NCI-H748 (cell line): ENCODE results near the gene CCDC175.

Source experiments
- DNase-seq: peaks from one replicate; lab custom pipeline; 2025; ENCODE audit not compliant: unreplicated experiment; lab: John Stamatoyannopoulos, UW

The CCDC175 gene

GRCh38 chr14:59576332-59577294, at the start of gene CCDC175:
CCDC175 (minus strand) TSS chr14:59576812; CDS start chr14:59576775, 37 bp downstream.
- peak; percentile 98 for DNase-seq

DNA sequence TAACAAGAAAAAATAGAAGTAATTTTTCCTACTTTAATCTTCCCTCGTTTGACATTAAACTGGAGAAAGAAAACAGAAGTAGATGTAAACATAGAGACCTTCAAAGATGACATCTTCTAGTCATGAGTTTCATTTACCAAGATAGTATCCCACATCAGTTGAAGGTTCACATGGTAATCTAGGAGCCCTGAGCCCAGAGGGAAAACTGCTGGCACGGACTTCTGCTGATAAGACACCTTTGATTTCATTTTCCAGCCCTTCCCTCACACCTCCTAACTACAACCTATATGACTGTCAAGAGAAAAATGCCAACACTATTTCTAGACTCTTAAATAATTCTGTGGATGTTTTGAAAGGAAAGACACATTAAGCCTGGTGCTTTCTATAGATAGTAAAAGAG, 46.0 kb upstream of the CCDC175 start:
- DNase-seq, result no peak

DNA sequence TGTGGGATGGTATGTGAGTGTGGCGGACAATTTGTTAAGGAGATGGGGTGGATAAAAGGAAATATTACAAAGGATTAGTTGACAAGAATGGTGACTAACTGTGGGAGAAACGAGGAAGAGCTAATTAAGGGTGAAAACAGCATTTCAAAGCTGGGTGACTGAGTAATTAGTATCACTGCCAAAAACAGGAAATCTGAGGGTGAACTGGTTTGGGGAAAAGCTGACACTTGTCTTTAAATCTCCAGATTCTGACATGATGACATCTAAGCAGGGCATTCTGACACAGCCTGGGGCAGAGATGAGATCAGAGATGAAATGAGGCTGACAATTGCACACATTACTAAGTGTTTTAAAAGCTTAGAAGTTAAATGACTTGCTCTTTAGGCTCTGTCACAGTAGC, 42.4 kb upstream of the CCDC175 start:
- DNase-seq, result no peak

DNA sequence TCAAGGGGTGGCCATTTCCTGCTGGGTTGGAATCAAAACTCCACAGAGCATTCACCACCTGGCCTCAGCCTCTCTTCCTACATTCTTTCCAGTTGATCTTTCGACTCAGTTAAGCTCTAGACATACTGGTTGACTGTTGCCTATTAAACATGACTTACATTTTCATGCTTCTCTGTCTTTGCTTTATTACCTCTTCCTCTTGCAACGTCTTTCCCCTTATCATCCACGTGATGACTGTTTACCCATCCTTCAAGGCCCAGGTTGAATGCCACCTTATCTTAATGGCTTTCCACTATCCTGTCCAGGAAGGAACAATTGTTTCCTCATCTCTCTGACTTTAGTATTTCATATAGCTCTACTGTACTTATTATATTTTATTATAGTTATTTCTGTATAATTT, 24.4 kb upstream of the CCDC175 start:
- no peak for DNase-seq

DNA sequence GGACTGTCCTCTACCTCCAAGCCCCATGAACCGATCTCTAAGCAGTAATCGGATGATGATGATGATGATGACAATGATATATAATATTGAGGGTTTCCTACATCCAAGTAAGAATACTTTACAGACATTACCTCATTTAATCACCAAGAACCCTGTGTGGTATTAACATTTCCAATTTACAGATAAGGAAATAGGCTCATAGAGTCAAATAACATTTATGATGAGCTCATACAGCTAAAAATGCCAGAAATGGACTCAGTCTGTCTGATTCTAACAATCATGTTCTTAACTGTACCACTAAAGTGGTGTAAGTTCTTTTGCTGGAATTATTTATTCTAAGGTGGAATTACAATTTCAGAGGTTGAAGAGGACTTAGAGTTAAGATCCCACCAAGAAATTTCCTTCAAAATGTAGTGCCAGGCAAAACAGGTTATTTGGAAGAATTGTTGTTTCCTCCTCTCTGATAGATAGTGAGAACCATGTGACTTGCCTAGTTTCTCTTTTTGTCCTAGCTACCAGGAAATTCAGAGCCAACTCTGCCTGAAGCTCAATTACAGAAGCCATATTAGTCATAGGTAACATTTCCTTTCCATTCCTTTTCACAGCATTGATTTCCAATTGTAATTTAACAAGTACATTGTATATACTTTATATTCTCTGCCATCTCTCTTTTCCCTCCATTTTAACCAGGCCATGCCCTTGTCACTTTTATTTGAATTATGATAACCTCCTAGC, 23.8 kb upstream of the CCDC175 start:
- DNase-seq, result no peak

- peak; percentile 35 for DNase-seq
Measured at GRCh38 chr14:59595071-59595470, 18.5 kb upstream of the CCDC175 start.

- DNase-seq, result no peak
Measured at GRCh38 chr14:59591641-59592370, 15.2 kb upstream of the CCDC175 start.

GRCh38 chr14:59588101-59588500, 11.5 kb upstream of the CCDC175 start:
- DNase-seq, result no peak

- DNase-seq, result no peak
Measured at GRCh38 chr14:59585891-59586554, 9.4 kb upstream of the CCDC175 start.

- no peak for DNase-seq
Measured at GRCh38 chr14:59583755-59584154, 7.1 kb upstream of the CCDC175 start.

GRCh38 chr14:59582845-59583509, 6.4 kb upstream of the CCDC175 start:
- DNase-seq, result no peak

- DNase-seq, result no peak
Measured at GRCh38 chr14:59582161-59582560, 5.5 kb upstream of the CCDC175 start.

DNA sequence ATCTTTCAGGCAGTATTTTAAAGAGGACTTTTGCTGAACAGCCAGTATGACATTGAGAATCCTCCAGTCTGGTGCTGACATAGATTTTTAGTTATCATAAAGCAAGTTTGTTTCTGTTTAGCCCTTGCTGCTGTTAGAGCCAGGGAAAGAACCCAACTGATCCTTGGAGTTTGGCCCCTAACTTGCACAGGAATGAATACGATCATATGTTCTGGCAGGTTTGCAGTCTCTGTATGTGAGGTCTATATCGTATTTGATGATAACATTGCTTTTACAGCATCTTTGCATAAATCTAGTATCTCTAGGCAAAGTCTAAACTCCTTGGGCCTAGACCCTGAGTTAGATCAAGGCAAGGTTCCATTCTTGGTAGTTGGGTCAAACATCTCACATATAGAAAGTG, 4.3 kb upstream of the CCDC175 start:
- no peak for DNase-seq

- DNase-seq, result peak; percentile 31
Measured at GRCh38 chr14:59570122-59570521, 6.5 kb downstream of the CCDC175 start.

GRCh38 chr14:59566725-59567124, 9.9 kb downstream of the CCDC175 start:
- DNase-seq, result peak; percentile 55

GRCh38 chr14:59566296-59566695, 10.3 kb downstream of the CCDC175 start:
- DNase-seq, result no peak

DNA sequence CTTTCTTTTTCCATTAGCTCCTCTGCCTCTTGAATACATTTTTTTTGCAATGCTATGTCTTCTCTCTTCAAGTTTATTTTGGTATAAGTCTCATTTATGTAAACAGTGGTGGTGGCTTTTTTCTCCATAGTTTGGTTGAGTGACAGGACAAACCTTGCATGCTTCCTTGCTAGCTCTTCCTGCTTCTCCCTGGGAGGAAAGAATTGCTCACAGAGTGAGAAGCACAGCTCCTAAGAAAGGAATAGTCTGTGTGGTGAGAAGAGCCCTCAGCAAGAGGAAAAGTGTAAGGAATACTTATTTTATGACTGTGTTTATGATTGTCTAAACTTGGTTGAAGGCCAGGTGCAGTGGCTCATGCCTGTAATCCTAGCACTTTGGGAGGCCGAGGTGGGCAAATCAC, 11.5 kb downstream of the CCDC175 start:
- no peak for DNase-seq

DNA sequence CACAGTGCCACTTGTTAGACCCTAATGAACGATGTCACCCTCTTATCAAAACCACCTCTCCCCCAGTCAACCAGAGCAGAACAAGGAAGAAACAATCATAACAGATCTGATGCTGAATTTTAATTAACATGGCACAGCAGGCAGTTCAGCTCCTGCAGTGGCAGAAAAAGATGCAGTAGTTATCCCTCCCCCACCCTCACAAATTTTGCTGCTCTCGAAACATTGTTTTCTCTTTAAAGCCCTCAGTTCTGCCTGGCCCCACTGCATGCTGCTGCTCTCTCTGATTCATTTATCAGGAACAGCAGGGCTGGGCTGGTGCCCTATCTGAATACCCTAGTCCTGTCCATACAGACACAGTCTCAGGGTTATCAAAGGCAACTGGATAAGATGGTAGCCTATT, 12.2 kb downstream of the CCDC175 start:
- DNase-seq, result peak; percentile 39

- DNase-seq, result no peak
Measured at GRCh38 chr14:59547310-59547709, 29.3 kb downstream of the CCDC175 start.

DNA sequence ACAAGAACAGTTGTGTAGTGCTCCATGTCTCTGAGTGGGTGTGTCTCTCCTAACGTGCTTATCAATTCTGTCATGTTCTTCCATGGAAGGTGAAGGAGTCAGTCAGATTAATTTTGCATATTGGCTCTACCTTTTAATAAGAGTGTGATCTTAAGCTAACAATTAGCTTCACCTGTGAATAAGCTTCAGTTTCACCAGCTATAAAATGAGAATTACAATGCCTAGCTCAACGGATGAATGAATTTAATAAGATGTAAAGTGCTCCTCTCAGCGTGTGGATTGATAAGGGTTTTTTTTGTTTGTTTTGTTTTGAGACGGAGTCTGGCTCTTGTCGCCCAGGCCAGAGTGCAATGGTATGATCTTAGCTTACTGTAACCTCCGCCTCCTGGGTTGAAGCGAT, 32.7 kb downstream of the CCDC175 start:
- DNase-seq, result peak; percentile 48
